ENCODE results near the gene CASK. TPM values are rescaled to one million over a fixed set of nuclear protein-coding genes. Genes with fewer than 3 reads are reported as not detected.

The CASK gene
- total and polyA plus RNA-seq, 9 of the 15 experiments (the other 6 are each of a cell fraction or from before 2014, with no cell fraction given) = 1.3 to 7.4 (median 5.2) TPM

DNA sequence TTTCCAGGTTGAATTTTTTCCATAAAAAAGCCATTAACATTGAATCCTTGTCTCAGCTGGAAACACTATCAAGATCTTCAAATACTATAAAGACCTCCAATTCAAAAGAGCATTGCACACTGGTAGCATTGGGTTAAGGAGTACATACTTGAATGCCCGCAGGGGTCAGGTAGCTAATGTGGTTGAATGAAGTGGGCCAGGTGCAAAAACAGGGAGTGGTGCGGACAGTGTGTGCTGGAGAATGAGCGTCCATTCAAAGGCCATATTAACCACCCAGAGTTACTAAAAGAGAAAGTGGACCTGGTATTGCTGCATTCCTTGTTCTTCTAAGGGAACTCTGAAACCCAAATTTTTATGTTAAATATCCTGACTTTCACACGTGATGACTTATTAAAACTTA, 384.6 kb downstream of the CASK start (continued):
- TF ChIP-seq, protein P1, sequence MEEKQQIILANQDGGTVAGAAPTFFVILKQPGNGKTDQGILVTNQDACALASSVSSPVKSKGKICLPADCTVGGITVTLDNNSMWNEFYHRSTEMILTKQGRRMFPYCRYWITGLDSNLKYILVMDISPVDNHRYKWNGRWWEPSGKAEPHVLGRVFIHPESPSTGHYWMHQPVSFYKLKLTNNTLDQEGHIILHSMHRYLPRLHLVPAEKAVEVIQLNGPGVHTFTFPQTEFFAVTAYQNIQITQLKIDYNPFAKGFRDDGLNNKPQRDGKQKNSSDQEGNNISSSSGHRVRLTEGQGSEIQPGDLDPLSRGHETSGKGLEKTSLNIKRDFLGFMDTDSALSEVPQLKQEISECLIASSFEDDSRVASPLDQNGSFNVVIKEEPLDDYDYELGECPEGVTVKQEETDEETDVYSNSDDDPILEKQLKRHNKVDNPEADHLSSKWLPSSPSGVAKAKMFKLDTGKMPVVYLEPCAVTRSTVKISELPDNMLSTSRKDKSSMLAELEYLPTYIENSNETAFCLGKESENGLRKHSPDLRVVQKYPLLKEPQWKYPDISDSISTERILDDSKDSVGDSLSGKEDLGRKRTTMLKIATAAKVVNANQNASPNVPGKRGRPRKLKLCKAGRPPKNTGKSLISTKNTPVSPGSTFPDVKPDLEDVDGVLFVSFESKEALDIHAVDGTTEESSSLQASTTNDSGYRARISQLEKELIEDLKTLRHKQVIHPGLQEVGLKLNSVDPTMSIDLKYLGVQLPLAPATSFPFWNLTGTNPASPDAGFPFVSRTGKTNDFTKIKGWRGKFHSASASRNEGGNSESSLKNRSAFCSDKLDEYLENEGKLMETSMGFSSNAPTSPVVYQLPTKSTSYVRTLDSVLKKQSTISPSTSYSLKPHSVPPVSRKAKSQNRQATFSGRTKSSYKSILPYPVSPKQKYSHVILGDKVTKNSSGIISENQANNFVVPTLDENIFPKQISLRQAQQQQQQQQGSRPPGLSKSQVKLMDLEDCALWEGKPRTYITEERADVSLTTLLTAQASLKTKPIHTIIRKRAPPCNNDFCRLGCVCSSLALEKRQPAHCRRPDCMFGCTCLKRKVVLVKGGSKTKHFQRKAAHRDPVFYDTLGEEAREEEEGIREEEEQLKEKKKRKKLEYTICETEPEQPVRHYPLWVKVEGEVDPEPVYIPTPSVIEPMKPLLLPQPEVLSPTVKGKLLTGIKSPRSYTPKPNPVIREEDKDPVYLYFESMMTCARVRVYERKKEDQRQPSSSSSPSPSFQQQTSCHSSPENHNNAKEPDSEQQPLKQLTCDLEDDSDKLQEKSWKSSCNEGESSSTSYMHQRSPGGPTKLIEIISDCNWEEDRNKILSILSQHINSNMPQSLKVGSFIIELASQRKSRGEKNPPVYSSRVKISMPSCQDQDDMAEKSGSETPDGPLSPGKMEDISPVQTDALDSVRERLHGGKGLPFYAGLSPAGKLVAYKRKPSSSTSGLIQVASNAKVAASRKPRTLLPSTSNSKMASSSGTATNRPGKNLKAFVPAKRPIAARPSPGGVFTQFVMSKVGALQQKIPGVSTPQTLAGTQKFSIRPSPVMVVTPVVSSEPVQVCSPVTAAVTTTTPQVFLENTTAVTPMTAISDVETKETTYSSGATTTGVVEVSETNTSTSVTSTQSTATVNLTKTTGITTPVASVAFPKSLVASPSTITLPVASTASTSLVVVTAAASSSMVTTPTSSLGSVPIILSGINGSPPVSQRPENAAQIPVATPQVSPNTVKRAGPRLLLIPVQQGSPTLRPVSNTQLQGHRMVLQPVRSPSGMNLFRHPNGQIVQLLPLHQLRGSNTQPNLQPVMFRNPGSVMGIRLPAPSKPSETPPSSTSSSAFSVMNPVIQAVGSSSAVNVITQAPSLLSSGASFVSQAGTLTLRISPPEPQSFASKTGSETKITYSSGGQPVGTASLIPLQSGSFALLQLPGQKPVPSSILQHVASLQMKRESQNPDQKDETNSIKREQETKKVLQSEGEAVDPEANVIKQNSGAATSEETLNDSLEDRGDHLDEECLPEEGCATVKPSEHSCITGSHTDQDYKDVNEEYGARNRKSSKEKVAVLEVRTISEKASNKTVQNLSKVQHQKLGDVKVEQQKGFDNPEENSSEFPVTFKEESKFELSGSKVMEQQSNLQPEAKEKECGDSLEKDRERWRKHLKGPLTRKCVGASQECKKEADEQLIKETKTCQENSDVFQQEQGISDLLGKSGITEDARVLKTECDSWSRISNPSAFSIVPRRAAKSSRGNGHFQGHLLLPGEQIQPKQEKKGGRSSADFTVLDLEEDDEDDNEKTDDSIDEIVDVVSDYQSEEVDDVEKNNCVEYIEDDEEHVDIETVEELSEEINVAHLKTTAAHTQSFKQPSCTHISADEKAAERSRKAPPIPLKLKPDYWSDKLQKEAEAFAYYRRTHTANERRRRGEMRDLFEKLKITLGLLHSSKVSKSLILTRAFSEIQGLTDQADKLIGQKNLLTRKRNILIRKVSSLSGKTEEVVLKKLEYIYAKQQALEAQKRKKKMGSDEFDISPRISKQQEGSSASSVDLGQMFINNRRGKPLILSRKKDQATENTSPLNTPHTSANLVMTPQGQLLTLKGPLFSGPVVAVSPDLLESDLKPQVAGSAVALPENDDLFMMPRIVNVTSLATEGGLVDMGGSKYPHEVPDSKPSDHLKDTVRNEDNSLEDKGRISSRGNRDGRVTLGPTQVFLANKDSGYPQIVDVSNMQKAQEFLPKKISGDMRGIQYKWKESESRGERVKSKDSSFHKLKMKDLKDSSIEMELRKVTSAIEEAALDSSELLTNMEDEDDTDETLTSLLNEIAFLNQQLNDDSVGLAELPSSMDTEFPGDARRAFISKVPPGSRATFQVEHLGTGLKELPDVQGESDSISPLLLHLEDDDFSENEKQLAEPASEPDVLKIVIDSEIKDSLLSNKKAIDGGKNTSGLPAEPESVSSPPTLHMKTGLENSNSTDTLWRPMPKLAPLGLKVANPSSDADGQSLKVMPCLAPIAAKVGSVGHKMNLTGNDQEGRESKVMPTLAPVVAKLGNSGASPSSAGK (IDR thresholded peaks at IDR 0.05) = no peak
- TF ChIP-seq, protein P2, sequence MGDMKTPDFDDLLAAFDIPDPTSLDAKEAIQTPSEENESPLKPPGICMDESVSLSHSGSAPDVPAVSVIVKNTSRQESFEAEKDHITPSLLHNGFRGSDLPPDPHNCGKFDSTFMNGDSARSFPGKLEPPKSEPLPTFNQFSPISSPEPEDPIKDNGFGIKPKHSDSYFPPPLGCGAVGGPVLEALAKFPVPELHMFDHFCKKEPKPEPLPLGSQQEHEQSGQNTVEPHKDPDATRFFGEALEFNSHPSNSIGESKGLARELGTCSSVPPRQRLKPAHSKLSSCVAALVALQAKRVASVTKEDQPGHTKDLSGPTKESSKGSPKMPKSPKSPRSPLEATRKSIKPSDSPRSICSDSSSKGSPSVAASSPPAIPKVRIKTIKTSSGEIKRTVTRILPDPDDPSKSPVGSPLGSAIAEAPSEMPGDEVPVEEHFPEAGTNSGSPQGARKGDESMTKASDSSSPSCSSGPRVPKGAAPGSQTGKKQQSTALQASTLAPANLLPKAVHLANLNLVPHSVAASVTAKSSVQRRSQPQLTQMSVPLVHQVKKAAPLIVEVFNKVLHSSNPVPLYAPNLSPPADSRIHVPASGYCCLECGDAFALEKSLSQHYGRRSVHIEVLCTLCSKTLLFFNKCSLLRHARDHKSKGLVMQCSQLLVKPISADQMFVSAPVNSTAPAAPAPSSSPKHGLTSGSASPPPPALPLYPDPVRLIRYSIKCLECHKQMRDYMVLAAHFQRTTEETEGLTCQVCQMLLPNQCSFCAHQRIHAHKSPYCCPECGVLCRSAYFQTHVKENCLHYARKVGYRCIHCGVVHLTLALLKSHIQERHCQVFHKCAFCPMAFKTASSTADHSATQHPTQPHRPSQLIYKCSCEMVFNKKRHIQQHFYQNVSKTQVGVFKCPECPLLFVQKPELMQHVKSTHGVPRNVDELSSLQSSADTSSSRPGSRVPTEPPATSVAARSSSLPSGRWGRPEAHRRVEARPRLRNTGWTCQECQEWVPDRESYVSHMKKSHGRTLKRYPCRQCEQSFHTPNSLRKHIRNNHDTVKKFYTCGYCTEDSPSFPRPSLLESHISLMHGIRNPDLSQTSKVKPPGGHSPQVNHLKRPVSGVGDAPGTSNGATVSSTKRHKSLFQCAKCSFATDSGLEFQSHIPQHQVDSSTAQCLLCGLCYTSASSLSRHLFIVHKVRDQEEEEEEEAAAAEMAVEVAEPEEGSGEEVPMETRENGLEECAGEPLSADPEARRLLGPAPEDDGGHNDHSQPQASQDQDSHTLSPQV (IDR thresholded peaks at IDR 0.05) = no peak
- TF ChIP-seq NR2C1 (IDR thresholded peaks at IDR 0.05) (no peak), NR2C1 (tag; IDR thresholded peaks at IDR 0.05) (no peak), TCF3 (CRISPR knock-in tag; IDR thresholded peaks at IDR 0.05) (no peak), NCOA1 (IDR thresholded peaks at IDR 0.05; ENCODE audit: low read depth) (no peak)
- TF ChIP-seq, protein P3, sequence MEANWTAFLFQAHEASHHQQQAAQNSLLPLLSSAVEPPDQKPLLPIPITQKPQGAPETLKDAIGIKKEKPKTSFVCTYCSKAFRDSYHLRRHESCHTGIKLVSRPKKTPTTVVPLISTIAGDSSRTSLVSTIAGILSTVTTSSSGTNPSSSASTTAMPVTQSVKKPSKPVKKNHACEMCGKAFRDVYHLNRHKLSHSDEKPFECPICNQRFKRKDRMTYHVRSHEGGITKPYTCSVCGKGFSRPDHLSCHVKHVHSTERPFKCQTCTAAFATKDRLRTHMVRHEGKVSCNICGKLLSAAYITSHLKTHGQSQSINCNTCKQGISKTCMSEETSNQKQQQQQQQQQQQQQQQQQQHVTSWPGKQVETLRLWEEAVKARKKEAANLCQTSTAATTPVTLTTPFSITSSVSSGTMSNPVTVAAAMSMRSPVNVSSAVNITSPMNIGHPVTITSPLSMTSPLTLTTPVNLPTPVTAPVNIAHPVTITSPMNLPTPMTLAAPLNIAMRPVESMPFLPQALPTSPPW (CRISPR knock-in tag; IDR thresholded peaks at IDR 0.05) = no peak
